NCI-H187 (cell line): ENCODE measurements around the gene ZNF865.

Experiments used
- DNase-seq, 2 experiments: peaks; one replicate each; lab custom pipeline; 2025; lab: John Stamatoyannopoulos, UW

Gene ZNF865

DNA sequence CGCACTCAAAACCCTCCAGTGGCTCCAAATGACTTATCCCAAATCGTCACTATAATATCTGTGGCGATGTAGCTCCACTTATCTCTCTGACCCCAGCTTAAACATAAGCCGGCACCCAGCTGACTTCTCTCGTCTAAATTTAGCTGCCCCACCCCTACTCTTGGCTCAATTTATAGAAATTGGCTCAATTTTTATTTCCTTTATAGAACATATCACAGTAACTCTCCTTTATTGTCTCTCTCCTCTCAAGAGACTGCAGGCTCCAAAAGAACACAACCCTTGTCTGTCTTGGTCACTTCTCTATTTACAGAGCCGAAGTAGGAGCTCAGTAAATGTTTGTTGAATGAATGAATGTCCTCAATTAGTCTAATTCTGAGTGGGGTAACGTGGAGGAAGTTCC lies 18.1 kb downstream of the ZNF865 start:
- DNase-seq, result no peak

DNA sequence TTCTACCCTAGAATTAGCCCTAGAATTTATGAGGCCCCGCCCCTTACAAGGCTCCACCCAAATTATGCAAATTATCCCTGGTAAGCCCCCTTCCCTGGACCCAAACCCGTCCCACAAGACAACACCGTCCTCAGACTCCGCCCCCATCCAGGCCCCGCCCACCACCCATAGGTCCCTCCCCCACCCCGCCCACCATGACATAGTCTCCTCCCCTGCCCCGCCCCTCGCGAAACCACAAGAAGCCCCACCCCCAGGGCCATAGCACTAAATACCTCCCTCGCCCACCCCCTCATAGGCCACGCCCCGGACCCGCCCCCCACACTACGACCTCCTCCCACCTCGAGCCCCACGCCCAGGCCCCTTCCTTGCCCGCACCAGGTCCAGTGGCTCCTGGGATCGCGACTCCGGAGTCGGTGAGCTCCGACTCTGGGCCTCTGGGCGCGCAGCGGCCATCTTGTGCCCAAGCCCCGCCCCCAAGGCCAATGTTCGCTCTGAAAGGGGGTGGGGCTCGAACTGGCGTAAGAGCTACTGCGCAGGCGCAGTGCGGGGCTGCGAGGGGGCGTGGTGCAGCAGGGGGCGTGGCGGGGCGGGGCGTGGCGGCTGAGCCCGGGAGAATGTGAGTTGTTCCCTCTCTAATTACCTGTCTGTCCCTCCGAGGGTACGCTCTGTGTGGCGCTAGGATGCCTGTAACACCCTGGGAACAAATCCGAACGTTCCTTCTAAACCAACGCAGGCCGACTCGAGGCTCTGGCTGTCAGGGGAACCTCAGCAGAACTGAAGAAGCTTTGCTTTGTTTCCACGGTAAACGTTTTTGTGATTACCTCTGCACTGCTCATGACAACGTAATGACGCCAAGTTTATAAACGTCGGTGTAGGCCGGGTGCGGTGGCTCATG lies 18.9 kb downstream of the ZNF865 start, which contains the start of gene ZNF784:
Gene ZNF784 (minus strand): TSS at position 458 of the 895 bp plus-strand sequence. CDS start 5 bp downstream, at position 453.
- peak; percentile 88 to 96 for DNase-seq

DNA sequence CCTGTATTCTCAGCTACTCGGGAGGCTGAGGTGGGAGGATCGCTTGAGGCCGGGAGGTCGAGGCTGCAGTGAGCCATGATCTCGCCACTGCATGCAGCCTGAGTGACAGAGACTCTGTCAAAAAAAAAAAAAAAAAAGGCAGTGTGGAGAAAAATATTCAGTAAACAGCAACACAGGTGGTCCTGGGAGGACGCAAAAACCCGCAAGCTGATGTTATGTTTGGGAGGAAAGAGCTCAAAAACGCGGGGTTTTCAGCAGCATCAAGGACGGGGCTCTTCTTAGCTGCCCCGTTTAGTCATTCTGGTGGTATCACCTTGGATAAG lies 19.5 kb downstream of the ZNF865 start:
- DNase-seq, result no peak

DNA sequence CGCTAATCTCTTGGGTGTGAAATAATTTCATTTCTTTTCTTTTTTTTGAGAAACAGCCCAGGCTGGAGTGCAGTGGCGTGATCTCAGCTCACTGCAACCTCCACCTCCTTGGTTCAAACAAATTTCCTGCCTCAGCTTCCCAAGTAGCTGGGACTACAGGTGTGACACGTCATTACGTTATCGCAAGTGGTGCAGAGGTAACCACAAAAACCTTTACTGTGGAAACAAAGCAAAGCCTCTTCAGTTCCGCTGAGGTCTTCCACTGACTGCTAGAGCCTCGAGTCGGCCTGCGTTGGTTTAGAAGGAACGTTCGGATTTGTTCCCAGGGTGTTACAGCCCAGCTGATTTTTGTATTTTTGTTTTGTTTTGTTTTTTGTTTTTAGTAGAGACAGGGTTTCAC lies 20.9 kb downstream of the ZNF865 start:
- DNase-seq, result no peak

DNA sequence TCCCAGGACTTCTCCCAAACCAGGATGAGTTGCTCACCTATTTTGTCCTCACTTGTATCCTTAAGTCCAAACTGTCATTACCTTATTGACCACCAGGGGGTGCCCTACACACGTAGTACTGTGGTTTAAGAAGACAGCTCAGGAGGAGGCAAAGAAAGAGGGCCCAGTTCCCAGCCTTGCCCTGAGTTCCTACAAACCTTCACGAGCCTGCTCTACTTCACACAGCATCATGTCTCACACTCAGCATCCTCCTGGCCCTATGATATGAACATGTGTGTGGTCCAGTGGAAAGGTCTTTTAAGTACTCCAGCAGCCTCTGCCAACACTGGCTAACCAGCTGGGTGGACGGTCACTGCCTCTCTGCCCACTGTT lies 27.0 kb downstream of the ZNF865 start:
- DNase-seq, result peak; percentile 86 to 93

DNA sequence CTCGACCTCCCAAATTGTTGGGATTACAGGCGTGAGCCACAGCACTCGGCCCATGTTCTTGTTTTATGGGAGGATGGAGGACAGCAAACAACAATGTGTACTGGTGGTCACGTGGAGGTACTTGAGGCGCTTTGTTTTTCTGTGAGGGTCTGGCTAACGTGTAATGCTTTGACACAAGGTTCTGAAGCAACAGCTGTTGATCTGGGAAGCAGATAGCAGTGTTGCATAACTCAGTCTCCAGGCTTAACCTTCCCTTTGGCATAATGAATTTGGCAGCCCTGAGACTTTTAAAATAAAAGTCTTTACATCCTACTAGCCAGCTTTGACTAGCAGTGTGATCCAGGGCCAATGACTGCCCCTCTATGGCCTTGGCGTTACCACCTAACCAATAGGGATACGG lies 28.4 kb downstream of the ZNF865 start:
- no peak for DNase-seq

DNA sequence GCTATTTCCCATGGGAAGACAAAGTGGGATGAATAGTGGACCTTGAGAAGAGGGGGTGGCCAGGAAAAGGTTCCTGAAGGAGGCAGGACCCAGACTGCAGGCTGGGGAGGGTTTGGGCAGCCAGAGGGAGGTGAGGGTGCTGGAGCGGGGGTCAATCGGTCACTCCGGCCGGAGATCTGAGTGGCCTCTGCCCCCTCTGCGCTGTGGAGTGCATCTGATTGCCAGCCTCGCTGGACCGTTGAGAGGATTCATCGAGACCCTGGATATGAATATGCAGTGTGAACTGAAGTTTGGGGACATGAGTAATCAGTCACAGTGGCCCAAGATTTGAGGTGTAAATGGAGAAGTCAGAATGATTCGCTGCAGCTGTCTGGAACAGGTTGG lies 29.9 kb downstream of the ZNF865 start:
- no peak for DNase-seq

DNA sequence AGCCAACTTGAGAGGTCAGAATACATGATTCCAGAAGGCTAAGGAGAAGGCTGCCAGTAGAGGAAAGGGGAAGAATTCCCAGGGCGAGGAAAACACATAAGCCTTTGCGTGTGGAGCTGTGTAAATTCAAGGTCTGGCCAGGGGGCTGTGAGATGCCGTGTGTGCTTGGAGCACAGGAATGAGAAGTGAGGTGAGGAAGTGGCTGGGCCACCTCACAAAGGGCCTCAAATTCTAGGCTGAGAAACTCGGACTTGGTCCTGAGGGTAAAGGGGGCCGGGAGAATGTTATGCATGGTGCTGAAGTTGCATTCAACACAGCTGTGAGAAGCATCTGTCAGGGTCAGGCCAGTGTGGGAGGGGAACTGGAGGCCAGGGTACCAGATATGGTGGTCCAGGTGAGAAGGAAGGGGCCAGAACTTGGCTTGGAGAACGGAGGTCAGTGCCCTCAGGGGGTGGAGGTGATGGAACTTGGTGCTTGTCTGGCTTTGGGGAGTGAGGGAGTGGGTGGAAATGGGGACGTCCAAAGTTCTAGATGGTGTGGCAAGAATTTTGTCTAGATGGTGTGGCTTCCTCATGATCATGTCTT lies 30.5 kb downstream of the ZNF865 start:
- DNase-seq, result no peak

DNA sequence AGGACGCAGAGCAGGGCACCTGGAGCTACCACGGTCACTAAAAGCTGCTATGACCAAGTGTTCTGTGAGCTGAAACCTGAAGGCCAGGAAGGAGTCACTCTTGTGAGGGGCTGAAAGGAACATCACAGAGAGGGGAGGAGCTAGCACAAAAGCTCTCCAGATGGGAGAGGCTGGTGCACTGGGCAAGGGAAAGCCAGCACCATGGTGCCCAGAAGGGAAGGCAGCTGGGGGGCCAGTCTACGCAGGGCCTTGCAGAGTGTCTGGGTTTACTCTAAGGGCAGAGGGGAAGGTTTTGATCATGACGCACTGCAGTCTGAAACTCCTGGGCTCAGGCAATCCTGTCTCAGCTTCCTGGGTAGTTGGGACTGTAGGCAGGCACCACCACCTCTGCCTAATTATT lies 31.3 kb downstream of the ZNF865 start:
- no peak for DNase-seq

DNA sequence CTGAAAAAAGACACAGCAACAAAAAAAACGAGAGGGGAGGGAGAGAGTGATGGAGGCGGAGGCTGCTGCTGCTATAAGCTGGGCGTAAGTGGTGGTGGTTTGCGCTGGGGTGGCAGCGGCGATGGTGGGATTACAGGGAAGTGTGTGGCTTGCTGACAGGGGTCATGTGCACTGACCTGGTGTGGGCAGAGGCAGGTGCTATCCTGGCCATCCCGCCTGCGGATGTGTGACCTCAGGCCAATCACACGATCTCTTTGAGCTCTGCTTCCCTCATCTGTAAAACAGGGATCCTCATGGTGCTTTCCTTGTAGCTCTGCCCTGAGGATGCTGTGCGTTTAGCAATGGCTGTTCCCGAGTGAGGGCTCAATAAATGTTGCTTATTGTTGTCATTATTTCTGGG lies 32.1 kb downstream of the ZNF865 start:
- no peak for DNase-seq

DNA sequence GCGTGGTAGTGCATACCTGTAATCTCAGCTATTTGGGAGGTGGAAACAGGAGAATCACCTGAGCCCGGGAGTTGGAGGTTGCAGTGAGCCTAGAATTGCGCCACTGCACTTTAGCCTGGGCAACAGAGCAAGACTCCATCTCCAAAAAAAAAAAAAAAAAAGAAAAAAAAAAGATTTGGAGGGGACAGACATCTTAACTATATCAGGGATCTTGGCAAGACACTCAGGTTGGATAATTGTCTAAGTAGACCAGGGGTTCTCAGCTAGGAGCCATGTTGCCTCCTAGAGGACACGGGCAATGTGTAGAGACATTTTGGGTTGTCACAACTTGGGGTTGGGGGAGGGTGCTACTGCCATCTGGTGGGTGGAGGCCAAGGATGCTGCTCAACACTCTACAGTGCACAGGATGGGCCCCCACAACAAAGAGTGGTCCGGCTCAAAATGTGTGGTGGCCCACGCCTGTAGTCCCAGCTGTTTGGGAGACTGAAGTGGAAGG lies 33.5 kb downstream of the ZNF865 start:
- DNase-seq, result no peak

DNA sequence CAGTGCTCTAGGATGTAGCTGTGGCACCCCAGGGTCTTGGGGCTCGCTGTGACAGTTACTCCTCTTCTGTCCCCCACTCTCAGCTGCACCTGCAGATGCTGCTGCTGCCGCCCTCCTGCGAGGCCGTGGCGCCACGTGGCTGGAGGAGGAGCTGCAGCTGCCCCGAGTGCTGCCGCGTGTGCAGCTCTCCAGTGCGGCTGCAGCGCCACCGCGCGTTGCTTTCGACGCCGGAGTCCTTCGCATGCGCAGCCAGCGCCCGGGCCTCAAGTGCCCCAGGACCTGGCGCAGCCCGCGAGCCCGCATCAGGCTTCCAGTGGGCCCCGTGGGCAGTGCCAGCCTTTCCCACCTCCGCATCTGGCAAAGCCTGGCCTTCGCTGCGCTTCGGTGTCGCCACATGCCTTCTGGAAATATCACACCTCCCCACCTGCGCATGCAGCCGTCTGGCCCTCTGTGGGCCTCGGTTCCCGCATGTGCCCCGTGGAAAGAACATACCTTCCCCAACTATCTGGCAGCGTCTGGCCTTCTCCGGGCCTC lies 34.7 kb downstream of the ZNF865 start:
- peak; percentile 25 to 49 for DNase-seq

DNA sequence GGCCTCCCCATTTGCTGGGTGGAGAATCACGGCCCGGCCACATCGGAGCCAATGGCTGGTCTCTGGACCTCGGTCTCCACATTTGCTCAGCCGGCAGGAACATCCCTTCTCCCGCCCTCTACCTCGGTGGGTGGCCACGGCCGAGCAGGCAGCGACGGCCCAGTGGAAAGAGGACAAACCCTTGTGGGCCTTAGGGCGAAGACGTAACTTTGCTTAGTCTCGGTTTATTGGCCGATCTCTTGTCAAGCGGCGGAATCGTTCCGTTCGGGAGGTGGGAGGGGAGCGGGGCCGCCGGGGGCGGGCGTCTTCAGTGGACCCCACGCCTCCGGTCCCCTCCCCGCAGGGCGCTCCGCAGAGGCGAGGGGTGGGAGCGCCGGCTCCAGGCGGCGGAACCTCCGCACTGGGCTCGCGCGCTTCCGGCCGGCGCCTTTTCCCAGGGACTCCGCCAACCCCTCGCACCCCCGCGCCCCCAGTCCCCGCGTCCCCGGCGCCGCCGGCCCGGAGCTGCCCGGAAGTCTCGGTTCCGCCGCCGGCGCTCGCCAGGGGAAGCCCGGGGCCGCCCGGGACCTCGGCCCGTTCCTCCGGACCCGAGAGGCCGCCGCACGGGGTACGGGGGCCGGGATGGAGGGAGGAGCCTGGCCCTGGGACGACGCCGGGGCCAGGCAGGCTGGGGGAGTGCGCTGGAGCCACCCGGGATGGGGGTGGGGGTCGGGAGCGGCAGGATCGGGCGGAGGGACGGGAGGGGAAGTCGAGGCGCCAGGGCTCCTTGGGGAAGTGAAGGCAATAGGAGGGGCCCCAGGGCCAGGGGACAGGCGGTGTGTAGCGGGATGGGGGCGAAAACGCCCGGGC lies 35.4 kb downstream of the ZNF865 start, which contains the start of gene ZNF580:
Gene ZNF580 (plus strand): TSS at position 426 of the 849 bp plus-strand sequence. CDS start 1,507 bp downstream, outside the sequence.
- peak; percentile 25 to 30 for DNase-seq

DNA sequence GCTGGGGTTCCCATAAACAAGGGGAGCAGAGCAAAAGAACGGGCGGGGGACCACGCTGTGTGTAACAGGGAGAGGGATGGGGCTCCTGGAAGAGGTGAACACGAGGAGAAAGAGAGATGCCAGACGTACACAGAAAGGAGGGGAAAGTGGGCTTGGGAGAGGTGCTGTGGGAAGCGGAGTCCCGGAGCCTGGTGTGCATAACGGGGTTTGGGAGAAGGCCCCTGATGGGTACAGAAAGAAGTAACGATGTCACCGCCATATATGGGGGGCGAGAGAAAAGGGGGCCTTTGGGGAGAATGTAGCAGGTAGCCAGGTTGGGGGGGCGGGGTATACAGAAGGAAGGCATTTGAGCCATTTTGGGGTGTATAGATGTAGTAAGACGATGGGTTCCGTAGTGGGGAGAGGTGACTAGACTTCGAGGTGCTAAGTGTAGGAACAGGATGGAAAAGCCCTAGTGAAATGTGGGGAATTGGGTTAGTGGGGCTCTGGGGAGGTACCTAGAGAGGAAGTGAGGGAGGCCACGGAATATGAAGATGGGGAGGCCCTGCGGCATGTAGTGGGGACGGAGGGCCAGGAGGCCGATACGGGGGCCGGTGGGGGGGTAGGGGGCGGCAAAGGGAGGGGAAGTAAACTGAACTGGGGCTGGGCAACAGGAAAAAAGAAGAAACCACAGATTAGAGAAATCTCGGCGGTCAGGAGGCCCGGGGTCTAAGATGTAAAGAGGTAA lies 36.1 kb downstream of the ZNF865 start:
- DNase-seq, result no peak

DNA sequence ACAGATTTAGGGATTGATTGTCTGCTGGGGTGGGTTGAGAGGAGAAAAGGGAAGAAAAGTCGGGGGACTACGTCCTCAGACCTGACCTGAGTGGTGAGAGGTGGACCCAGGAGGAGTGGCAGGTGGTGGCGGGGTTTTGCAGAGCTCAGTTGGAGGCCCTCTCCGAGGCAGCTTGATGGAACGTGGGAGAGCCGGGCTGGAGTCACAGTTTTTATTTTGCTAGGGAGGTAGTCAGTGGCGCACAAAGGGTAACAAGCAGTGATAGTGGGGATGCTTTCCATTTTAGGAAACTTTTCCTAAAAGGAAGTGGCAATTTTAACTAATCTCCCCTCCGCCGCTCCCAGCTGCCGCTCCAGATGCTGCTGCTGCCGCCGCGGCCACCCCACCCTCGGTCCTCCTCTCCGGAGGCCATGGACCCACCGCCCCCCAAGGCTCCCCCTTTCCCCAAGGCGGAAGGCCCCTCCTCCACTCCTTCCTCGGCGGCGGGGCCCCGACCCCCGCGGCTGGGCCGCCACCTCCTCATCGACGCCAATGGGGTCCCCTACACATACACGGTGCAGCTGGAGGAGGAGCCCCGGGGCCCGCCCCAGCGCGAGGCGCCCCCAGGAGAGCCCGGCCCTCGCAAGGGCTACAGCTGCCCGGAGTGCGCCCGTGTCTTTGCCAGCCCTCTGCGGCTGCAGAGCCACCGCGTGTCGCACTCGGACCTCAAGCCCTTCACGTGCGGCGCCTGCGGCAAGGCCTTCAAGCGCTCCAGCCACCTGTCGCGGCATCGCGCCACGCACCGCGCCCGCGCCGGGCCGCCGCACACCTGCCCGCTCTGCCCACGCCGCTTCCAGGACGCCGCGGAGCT lies 36.9 kb downstream of the ZNF865 start:
- DNase-seq, result no peak

DNA sequence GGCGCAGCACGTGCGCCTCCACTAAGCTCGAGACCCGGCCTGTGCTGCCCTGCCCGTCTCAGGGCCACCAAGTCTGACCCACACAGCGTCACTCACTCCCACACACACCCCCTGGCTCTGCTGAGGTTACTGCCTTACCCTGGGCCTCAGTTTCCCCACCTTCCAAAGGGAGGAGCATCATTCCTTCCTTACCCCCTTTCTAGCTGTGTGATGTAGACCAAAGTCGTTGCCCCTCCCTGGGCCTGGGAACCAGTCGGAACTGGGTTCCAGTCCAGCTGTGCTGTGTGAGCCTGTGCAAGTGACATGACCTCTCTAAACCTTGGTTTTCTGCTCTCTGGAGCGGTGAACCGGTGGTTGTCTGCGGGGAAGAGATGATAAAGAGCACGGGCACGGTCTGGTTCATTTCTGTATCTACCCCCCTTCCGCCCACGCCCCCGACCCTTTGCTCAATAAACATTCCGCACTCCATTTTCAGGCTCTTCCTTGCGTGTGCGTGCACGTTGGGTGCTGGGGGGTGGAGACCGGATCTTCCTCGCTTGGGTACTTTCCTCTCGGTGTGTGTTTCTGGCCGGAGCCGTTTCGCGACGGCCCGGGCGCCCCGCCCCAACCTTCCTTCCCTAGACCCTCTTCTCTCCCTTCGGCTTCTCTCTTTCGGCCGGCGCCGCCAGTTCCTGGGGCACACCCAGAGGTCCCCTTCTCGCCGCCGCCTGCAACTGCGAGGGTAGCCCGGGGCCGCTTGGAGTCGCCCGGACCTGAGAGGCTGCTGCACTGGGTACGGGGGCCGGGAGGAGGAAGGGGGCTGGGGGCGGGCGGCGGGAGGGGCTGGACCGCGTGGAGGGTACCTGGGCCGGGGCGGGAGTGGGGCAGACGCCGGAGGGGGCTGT lies 37.8 kb downstream of the ZNF865 start, which contains the start of gene ZNF581:
Gene ZNF581 (plus strand): TSS at position 647 of the 884 bp plus-strand sequence. CDS start 923 bp downstream, outside the sequence.
- DNase-seq, result peak; percentile 20 to 51

DNA sequence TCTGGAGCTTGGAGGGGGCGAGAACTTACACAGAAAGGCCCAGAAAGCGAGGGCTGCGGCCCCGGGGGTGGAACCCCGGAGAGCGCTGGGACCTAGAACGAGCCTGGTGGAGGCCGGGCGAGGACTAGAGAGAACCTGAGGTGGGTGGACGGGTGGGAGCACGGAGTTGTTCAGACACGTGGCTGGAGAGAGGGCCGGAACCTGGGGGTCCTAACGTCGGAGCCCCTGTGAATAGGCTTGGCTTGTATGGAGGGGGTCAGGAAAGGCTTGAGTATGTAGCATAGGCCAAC lies 38.4 kb downstream of the ZNF865 start:
- no peak for DNase-seq

DNA sequence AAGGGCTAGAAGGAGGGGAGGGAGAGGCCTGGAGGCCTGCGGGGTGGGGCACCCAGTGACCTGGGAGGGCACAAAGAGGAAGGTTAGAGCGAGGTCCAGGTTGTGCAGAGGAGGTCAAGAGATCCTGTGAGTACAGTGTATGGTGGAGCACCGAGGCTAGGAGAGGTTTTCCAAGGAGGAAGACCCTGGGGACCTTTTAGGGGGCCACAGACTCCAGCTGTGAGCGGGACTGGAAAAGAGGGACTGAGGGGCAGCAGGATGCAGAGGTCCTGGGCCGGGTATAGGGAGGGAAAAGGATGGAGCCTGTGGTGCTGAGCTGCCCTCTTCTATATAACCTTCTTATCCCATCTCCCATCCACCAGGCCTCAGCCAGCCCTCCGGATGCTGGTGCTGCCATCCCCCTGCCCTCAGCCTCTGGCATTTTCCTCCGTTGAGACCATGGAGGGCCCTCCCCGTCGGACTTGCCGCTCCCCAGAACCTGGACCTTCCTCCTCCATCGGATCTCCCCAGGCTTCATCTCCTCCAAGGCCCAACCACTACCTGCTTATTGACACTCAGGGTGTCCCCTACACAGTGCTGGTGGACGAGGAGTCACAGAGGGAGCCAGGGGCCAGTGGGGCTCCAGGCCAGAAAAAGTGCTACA lies 38.9 kb downstream of the ZNF865 start:
- DNase-seq, result no peak
